HepG2 (cell line): Measurements from ENCODE around the gene RALB. TPM values are rescaled to one million over a fixed set of nuclear protein-coding genes. Genes with fewer than 3 reads are reported as not detected.
A peak's percentile ranks its signal among the peaks of the same experiment; 100 is the strongest.

ENCODE experiments used
- BATF2 ChIP-seq: sonication (generic); formaldehyde crosslinking; IDR thresholded peaks from 2 replicates; pipeline ENCODE4 v1.8.0; 2022; ENCODE audit warnings: mild to moderate bottlenecking, missing genetic modification reagents, moderate library complexity
- FOSL2 ChIP-seq: sonication (generic); formaldehyde crosslinking; IDR thresholded peaks from 2 replicates; pipeline ENCODE4 v1.4.0; 2020; ENCODE audit warnings: missing genetic modification reagents
- GATAD1 ChIP-seq: IDR thresholded peaks from 2 replicates; pipeline ENCODE4 v1.6.1; 2016; ENCODE audit warnings: missing genetic modification reagents, missing compliant biosample characterization
- GATAD2A ChIP-seq: IDR thresholded peaks from 2 replicates; pipeline ENCODE4 v1.6.1; 2016
- HDAC2 ChIP-seq: sonication (generic); formaldehyde crosslinking; IDR thresholded peaks from 2 replicates; pipeline ENCODE4 v1.4.0; 2020; ENCODE audit warnings: missing genetic modification reagents
- KDM5B ChIP-seq: sonication (generic); formaldehyde crosslinking; IDR thresholded peaks from 2 replicates; pipeline ENCODE4 v1.4.0; 2020; ENCODE audit warnings: missing genetic modification reagents, mild to moderate bottlenecking, borderline replicate concordance
- MTERF4 ChIP-seq: sonication (generic); formaldehyde crosslinking; IDR thresholded peaks from 2 replicates; pipeline ENCODE4 v1.8.0; 2023; ENCODE audit warnings: mild to moderate bottlenecking, missing genetic modification reagents
- NFE2 ChIP-seq: sonication (generic); formaldehyde crosslinking; IDR thresholded peaks from 2 replicates; pipeline ENCODE4 v1.4.0; 2020; ENCODE audit warnings: missing genetic modification reagents
- SOX6 ChIP-seq, 2 experiments: fragments of 450-650 bp in 1 of 2; sonication (generic) in 1 of 2; formaldehyde crosslinking in 1 of 2; IDR thresholded peaks; 2 replicates each; pipeline versions ENCODE4 v1.4.0 to v1.6.1; 2017 to 2020; ENCODE audit warnings: antibody characterized with exemption in 1 of 2, mild to moderate bottlenecking in 1 of 2, missing genetic modification reagents in 1 of 2
- XRCC5 ChIP-seq: fragments of 200-400 bp; formaldehyde crosslinking; optimal IDR thresholded peaks from 2 replicates; pipeline ENCODE3; 2017; ENCODE audit warnings: mild to moderate bottlenecking, low read length
- ZBTB38 ChIP-seq: sonication (generic); formaldehyde crosslinking; IDR thresholded peaks from 2 replicates; pipeline ENCODE4 v1.5.1; 2020; ENCODE audit warnings: mild to moderate bottlenecking, missing genetic modification reagents
- ZFP37 ChIP-seq: sonication (generic); formaldehyde crosslinking; IDR thresholded peaks from 2 replicates; pipeline ENCODE4 v1.4.0; 2020; ENCODE audit warnings: missing genetic modification reagents, borderline replicate concordance
- ZFP91 ChIP-seq: sonication (generic); formaldehyde crosslinking; IDR thresholded peaks from 2 replicates; pipeline ENCODE4 v1.9.0; 2022; ENCODE audit warnings: missing genetic modification reagents, mild to moderate bottlenecking, borderline replicate concordance
- ZKSCAN1 ChIP-seq: fragments of 150-350 bp; IDR thresholded peaks from 2 replicates; pipeline ENCODE4 v1.6.1; 2014; ENCODE audit warnings: low read length
- ZNF326 ChIP-seq: sonication (generic); formaldehyde crosslinking; IDR thresholded peaks from 2 replicates; pipeline ENCODE4 v1.4.0; 2020; ENCODE audit warnings: missing genetic modification reagents, borderline replicate concordance
- ZNF496 ChIP-seq: sonication (generic); formaldehyde crosslinking; IDR thresholded peaks from 2 replicates; pipeline ENCODE4 v1.8.1; 2023; ENCODE audit warnings: mild to moderate bottlenecking, moderate library complexity, missing genetic modification reagents; ENCODE audit not compliant: insufficient replicate concordance
- ZNF780A ChIP-seq: sonication (generic); formaldehyde crosslinking; IDR thresholded peaks from 2 replicates; pipeline ENCODE4 v1.8.0; 2022; ENCODE audit warnings: mild to moderate bottlenecking, missing genetic modification reagents, moderate library complexity
- polyA plus RNA-seq, 8 experiments: library from polyadenylated mRNA; depleted of rRNA in 3 of 8; stranded (reverse) in 7 of 8; unstranded in 1 of 8; fragments of >200 nt; fragmentation: Illumina TruSeq in 4 of 8; extraction: Trizol in 4 of 8; gene quantifications; 2 replicates each; pipeline versions ENCODE4 v1.2.1 to v1.2.3, GENCODE V29; 2011 to 2016; ENCODE audit warnings: low read depth in 4 of 8, missing spikeins in 1 of 8, mixed read lengths in 1 of 8; ENCODE audit not compliant: insufficient read depth in 1 of 8
- total RNA-seq, 5 experiments: library from RNA; depleted of rRNA; stranded (reverse); fragments of >200 nt; fragmentation: Illumina TruSeq; extraction: Trizol; gene quantifications; 2 replicates each; pipeline ENCODE4 v1.2.3, GENCODE V29; 2016; ENCODE audit warnings: low read depth in 1 of 5
- TF ChIP-seq, protein P1 (sequence below): sonication (generic); formaldehyde crosslinking; IDR thresholded peaks from 2 replicates; pipeline ENCODE4 v1.5.1; 2020; ENCODE audit warnings: mild to moderate bottlenecking, missing genetic modification reagents, moderate library complexity
- TF ChIP-seq, protein P2 (sequence below): sonication (generic); formaldehyde crosslinking; IDR thresholded peaks from 2 replicates; pipeline ENCODE4 v1.4.0; 2020; ENCODE audit warnings: low read depth, mild to moderate bottlenecking, missing genetic modification reagents

Gene RALB
- total and polyA plus RNA-seq, 2 of the 13 experiments (the other 11 are each of a cell fraction or from before 2014, with no cell fraction given) = 37.8 to 43.2 TPM

DNA sequence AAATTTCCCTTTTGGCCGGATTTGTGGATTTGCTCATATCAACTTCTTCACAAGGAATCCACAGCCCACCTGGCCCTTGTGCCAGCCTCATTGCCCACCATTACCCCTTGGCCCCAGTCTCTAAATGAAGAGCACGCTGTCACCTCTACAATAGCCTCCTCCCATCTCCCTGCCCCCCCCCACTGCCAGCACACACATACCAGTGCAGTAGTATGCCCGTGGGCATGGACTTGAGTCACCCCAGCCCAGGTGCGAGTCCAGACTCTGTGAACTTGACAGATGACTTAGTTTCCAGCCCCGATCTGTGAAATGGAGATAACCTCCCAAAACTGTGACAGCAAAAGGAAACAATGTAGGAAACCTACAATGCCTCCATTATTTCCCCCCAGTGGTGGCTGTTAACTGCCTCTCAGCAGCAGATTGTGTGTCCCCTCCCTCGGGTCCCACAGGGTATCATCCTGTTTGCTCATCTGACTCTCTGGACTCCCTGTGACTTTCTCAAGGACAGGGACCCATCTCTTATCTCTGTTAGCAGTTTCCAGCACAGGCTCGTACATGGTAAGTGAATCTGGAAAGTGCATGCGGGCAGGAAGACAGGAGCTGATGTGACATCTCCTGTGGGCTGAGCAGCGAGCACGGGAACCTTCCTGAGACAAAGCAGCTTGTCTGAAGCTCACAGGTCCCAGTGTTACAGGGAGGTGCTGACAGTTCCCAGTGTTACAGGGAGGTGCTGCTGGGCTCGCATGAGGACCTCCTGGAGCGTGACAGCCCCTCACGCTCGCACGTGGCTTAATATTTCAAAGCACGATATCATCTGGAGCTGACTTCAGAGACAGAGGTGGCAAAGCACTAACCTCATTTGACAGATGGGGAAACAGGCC, 25.3 kb upstream of the RALB start (continued):
- TF ChIP-seq, protein P1, sequence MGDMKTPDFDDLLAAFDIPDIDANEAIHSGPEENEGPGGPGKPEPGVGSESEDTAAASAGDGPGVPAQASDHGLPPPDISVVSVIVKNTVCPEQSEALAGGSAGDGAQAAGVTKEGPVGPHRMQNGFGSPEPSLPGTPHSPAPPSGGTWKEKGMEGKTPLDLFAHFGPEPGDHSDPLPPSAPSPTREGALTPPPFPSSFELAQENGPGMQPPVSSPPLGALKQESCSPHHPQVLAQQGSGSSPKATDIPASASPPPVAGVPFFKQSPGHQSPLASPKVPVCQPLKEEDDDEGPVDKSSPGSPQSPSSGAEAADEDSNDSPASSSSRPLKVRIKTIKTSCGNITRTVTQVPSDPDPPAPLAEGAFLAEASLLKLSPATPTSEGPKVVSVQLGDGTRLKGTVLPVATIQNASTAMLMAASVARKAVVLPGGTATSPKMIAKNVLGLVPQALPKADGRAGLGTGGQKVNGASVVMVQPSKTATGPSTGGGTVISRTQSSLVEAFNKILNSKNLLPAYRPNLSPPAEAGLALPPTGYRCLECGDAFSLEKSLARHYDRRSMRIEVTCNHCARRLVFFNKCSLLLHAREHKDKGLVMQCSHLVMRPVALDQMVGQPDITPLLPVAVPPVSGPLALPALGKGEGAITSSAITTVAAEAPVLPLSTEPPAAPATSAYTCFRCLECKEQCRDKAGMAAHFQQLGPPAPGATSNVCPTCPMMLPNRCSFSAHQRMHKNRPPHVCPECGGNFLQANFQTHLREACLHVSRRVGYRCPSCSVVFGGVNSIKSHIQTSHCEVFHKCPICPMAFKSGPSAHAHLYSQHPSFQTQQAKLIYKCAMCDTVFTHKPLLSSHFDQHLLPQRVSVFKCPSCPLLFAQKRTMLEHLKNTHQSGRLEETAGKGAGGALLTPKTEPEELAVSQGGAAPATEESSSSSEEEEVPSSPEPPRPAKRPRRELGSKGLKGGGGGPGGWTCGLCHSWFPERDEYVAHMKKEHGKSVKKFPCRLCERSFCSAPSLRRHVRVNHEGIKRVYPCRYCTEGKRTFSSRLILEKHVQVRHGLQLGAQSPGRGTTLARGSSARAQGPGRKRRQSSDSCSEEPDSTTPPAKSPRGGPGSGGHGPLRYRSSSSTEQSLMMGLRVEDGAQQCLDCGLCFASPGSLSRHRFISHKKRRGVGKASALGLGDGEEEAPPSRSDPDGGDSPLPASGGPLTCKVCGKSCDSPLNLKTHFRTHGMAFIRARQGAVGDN = peak; percentile 43
- TF ChIP-seq ZKSCAN1 (no peak), KDM5B (CRISPR knock-in tag) (0 out of 2 replicates have a peak, but pooled peaks have one; percentile 32), HDAC2 (CRISPR knock-in tag) (peak; percentile 32; the same call in 1 of the 2 replicates), ZNF326 (CRISPR knock-in tag) (no peak), SOX6 (IDR thresholded peaks at IDR 0.05) (no peak), SOX6 (CRISPR knock-in tag; IDR thresholded peaks at IDR 0.05) (peak; percentile 71), GATAD2A (CRISPR knock-in tag) (peak; percentile 38; the same call in 1 of the 2 replicates), GATAD1 (0 out of 2 replicates have a peak, but pooled peaks have one; percentile 15), MTERF4 (CRISPR knock-in tag) (0 out of 2 replicates have a peak, but pooled peaks have one; percentile 45), XRCC5 (peak; percentile 22), ZBTB38 (CRISPR knock-in tag) (peak; percentile 23; the same call in 1 of the 2 replicates), NFE2 (CRISPR knock-in tag) (no peak), ZNF780A (CRISPR knock-in tag) (peak; percentile 62; the same call in 1 of the 2 replicates), ZFP37 (CRISPR knock-in tag) (no peak), FOSL2 (peak; percentile 36; the same call in 1 of the 2 replicates), ZFP91 (CRISPR knock-in tag) (peak; percentile 40; the same call in 1 of the 2 replicates), ZNF496 (CRISPR knock-in tag) (no peak), BATF2 (CRISPR knock-in tag) (0 out of 2 replicates have a peak, but pooled peaks have one; percentile 35)
- TF ChIP-seq, protein P2, sequence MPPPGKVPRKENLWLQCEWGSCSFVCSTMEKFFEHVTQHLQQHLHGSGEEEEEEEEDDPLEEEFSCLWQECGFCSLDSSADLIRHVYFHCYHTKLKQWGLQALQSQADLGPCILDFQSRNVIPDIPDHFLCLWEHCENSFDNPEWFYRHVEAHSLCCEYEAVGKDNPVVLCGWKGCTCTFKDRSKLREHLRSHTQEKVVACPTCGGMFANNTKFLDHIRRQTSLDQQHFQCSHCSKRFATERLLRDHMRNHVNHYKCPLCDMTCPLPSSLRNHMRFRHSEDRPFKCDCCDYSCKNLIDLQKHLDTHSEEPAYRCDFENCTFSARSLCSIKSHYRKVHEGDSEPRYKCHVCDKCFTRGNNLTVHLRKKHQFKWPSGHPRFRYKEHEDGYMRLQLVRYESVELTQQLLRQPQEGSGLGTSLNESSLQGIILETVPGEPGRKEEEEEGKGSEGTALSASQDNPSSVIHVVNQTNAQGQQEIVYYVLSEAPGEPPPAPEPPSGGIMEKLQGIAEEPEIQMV (CRISPR knock-in tag) = 0 out of 2 replicates have a peak, but pooled peaks have one; percentile 38
